ENCODE results near the gene SLC25A29.

- TF ChIP-seq CTCF (IDR thresholded peaks at IDR 0.05; ENCODE audit: low read depth, low read length, poor library complexity, severe bottlenecking) (no peak), EZH2phosphoT487 (IDR thresholded peaks at IDR 0.05; ENCODE audit: borderline replicate concordance, low read length) (no peak)
Measured at GRCh38 chr14:100325231-100325632, 19.0 kb upstream of the SLC25A29 start.
